Globus pallidus (tissue), 1 donor: ENCODE data around the gene WDR76.
"Not testable (repeated sequence)": the region's sequence is repeated elsewhere in the genome, so short reads cannot be mapped to it uniquely, and the experiment has no call there.

ENCODE experiments used
- DNase-seq: peaks from one replicate; pipeline ENCODE4 v3.0.0-alpha.2; 2015; ENCODE audit warnings: low spot score

The WDR76 gene

GRCh38 chr15:43826508-43827341 is at the start of gene WDR76:
WDR76 (plus strand) TSS chr15:43827002; CDS start chr15:43827033, 31 bp downstream.
- DNase-seq = peak; percentile 47

- peak; percentile 57 for DNase-seq
These were observed 49.4 kb upstream of the WDR76 start for GRCh38 chr15:43777267-43777914.

GRCh38 chr15:43779016-43779415 is 47.8 kb upstream of the WDR76 start:
- no peak for DNase-seq

GRCh38 chr15:43789409-43789808 is 37.4 kb upstream of the WDR76 start:
- no peak for DNase-seq

GRCh38 chr15:43791993-43792760 is 34.6 kb upstream of the WDR76 start, which contains the start of gene SERF2:
SERF2 (plus strand) TSS chr15:43792320; CDS start chr15:43792377, 57 bp downstream.
- DNase-seq = peak; percentile 100

- no peak for DNase-seq
These were observed 33.9 kb upstream of the WDR76 start for GRCh38 chr15:43792761-43793476.

- no peak for DNase-seq
These were observed 33.2 kb upstream of the WDR76 start for GRCh38 chr15:43793647-43794046.

- DNase-seq = no peak
These were observed 32.3 kb upstream of the WDR76 start for GRCh38 chr15:43794269-43795037.

- DNase-seq = no peak
These were observed 31.6 kb upstream of the WDR76 start for GRCh38 chr15:43795197-43795596.

- no peak for DNase-seq
These were observed 30.8 kb upstream of the WDR76 start for GRCh38 chr15:43795997-43796396.

GRCh38 chr15:43796566-43796965 is 30.2 kb upstream of the WDR76 start:
- no peak for DNase-seq

GRCh38 chr15:43799209-43799944 is 27.4 kb upstream of the WDR76 start:
- DNase-seq = no peak

- no peak for DNase-seq
These were observed 26.9 kb upstream of the WDR76 start, which contains the start of gene SERINC4 for GRCh38 chr15:43799945-43800285. SERINC4 (minus strand) TSS chr15:43800220; CDS start chr15:43799986, 234 bp downstream.

GRCh38 chr15:43800286-43801141 is 26.3 kb upstream of the WDR76 start, which contains the start of gene HYPK:
HYPK (plus strand) TSS chr15:43800599; CDS start chr15:43800623, 24 bp downstream.
- DNase-seq = peak; percentile 94

- DNase-seq = not testable (repeated sequence)
These were observed 24.1 kb upstream of the WDR76 start for GRCh38 chr15:43802676-43803075.

- no peak for DNase-seq
These were observed 18.3 kb upstream of the WDR76 start for GRCh38 chr15:43808435-43808950.

- DNase-seq = no peak
These were observed 17.7 kb upstream of the WDR76 start for GRCh38 chr15:43808960-43809678.

- not testable (repeated sequence) for DNase-seq
These were observed 11.7 kb upstream of the WDR76 start for GRCh38 chr15:43815064-43815463.
